Activated CD8-positive, alpha-beta T cell treated with anti-CD3 and anti-CD28 coated beads, Interleukin-2, amount 10 ng/mL, durations not matched to agents 7 days and 5 days (primary cell): ENCODE measurements around the gene MYO9A. TPM values are rescaled to one million over a fixed set of nuclear protein-coding genes. Genes with fewer than 3 reads are reported as not detected.

Experiments used
- ATAC-seq: fragments of 150-1000 bp; cut with Tn5 transposase; one replicate; pipeline ENCODE4 v1.10.0; 2021; ENCODE audit warnings: moderate library complexity
- CTCF ChIA-PET: fragments of 350-600 bp; sonication (Branson Sonifier 250); formaldehyde crosslinking; loops from one replicate; lab custom pipeline; 2021; ENCODE audit warnings: antibody characterized with exemption; lab: Charles Lee
- POLR2A ChIA-PET: fragments of 350-600 bp; sonication (Branson Sonifier 250); formaldehyde crosslinking; loops from one replicate; lab custom pipeline; 2021; ENCODE audit warnings: antibody characterized with exemption; lab: Charles Lee
- DNase-seq: peaks from one replicate; pipeline ENCODE4 v3.0.0-alpha.2; 2020
- H3K27ac Mint-ChIP-seq: one replicate; pipeline ENCODE4 v1.8.0; 2021; ENCODE audit warnings: mild to moderate bottlenecking, mixed read lengths
- H3K27me3 Mint-ChIP-seq: one replicate; pipeline ENCODE4 v1.8.0; 2021; ENCODE audit warnings: low read depth, mixed read lengths
- H3K36me3 Mint-ChIP-seq: one replicate; pipeline ENCODE4 v1.8.0; 2021; ENCODE audit warnings: low read depth, mixed read lengths
- H3K4me1 Mint-ChIP-seq: one replicate; pipeline ENCODE4 v1.8.0; 2021; ENCODE audit warnings: low read depth, mixed read lengths
- H3K4me3 Mint-ChIP-seq: one replicate; pipeline ENCODE4 v1.8.0; 2021; ENCODE audit warnings: mild to moderate bottlenecking, mixed read lengths
- H3K9me3 Mint-ChIP-seq: one replicate; pipeline ENCODE4 v1.8.0; 2022; ENCODE audit warnings: mixed read lengths; ENCODE audit not compliant: insufficient read depth
- total RNA-seq, 2 experiments: library from RNA; stranded (reverse); gene quantifications; one replicate each; pipeline ENCODE4 v1.2.3, GENCODE V29; 2021

MYO9A gene
- total RNA-seq, 2 experiments from 2014 or later = 19.0 to 21.3 TPM

- Mint-ChIP-seq H3K9me3 (peaks cover 11% of the 10 kb centered on the region), H3K4me1 (no peaks in the 10 kb centered on the region), H3K27ac (no peak overlapping the region), H3K4me3 (no peak overlapping the region), H3K27me3 (no peaks in the 10 kb centered on the region), H3K36me3 (peaks cover 45% of the 10 kb centered on the region)
- ATAC-seq (no peak), DNase-seq (no peak)
- ChIA-PET POLR2A (no interaction called here), CTCF (no interaction called here)
Measured at GRCh38 chr15:71825021-71825730, 292.8 kb downstream of the MYO9A start.

GRCh38 chr15:71823801-71824200 lies 294.1 kb downstream of the MYO9A start:
- ATAC-seq = no peak
- Mint-ChIP-seq H3K4me1 (no peaks in the 10 kb centered on the region), H3K27ac (no peak overlapping the region), H3K4me3 (no peak overlapping the region), H3K27me3 (no peaks in the 10 kb centered on the region), H3K36me3 (peaks cover 39% of the 10 kb centered on the region), H3K9me3 (peaks cover 13% of the 10 kb centered on the region)
- ChIA-PET POLR2A (no interaction called here), CTCF (no interaction called here)
- DNase-seq = no peak

- H3K36me3 Mint-ChIP-seq = peaks cover 35% of the 10 kb centered on the region
- POLR2A ChIA-PET = no interaction called here
- DNase-seq (no peak), ATAC-seq (no peak)
- no peaks in the 10 kb centered on the region for H3K4me1 Mint-ChIP-seq
- H3K27me3 Mint-ChIP-seq = no peaks in the 10 kb centered on the region
- H3K4me3 Mint-ChIP-seq = no peak overlapping the region
- CTCF ChIA-PET = no interaction called here
- H3K9me3 Mint-ChIP-seq = peaks cover 14% of the 10 kb centered on the region
- no peak overlapping the region for H3K27ac Mint-ChIP-seq
Measured at GRCh38 chr15:71822890-71823630, 294.9 kb downstream of the MYO9A start.

GRCh38 chr15:71821547-71822129 lies 296.3 kb downstream of the MYO9A start:
- Mint-ChIP-seq H3K36me3 (peaks cover 22% of the 10 kb centered on the region), H3K27me3 (no peaks in the 10 kb centered on the region), H3K27ac (no peak overlapping the region), H3K4me3 (no peak overlapping the region), H3K4me1 (no peaks in the 10 kb centered on the region), H3K9me3 (peaks cover 22% of the 10 kb centered on the region)
- ChIA-PET POLR2A (no interaction called here), CTCF (no interaction called here)
- ATAC-seq (no peak), DNase-seq (no peak)

- CTCF ChIA-PET = no interaction called here
- DNase-seq = no peak
- Mint-ChIP-seq H3K27ac (no peak overlapping the region), H3K9me3 (peaks cover 22% of the 10 kb centered on the region), H3K27me3 (no peaks in the 10 kb centered on the region), H3K4me1 (no peaks in the 10 kb centered on the region), H3K36me3 (peaks cover 18% of the 10 kb centered on the region), H3K4me3 (no peak overlapping the region)
- ATAC-seq = no peak
- POLR2A ChIA-PET = no interaction called here
Measured at GRCh38 chr15:71820127-71820526, 297.8 kb downstream of the MYO9A start.

GRCh38 chr15:71817351-71817750 lies 300.6 kb downstream of the MYO9A start:
- no peak for DNase-seq
- Mint-ChIP-seq H3K4me3 (no peak overlapping the region), H3K27me3 (no peaks in the 10 kb centered on the region), H3K27ac (no peak overlapping the region), H3K4me1 (no peaks in the 10 kb centered on the region), H3K36me3 (peaks cover 8% of the 10 kb centered on the region), H3K9me3 (peaks cover 22% of the 10 kb centered on the region)
- ATAC-seq = no peak
- ChIA-PET CTCF (no interaction called here), POLR2A (no interaction called here)

- POLR2A ChIA-PET = no interaction called here
- CTCF ChIA-PET = no interaction called here
- Mint-ChIP-seq H3K4me1 (no peaks in the 10 kb centered on the region), H3K4me3 (no peak overlapping the region), H3K36me3 (no peaks in the 10 kb centered on the region), H3K27me3 (no peaks in the 10 kb centered on the region), H3K9me3 (peaks cover 13% of the 10 kb centered on the region), H3K27ac (no peak overlapping the region)
- ATAC-seq = no peak
- DNase-seq = no peak
Measured at GRCh38 chr15:71815301-71815700, 302.6 kb downstream of the MYO9A start.

- Mint-ChIP-seq H3K36me3 (no peaks in the 10 kb centered on the region), H3K27me3 (no peaks in the 10 kb centered on the region), H3K4me1 (no peaks in the 10 kb centered on the region), H3K9me3 (peaks cover 9% of the 10 kb centered on the region), H3K4me3 (no peak overlapping the region), H3K27ac (no peak overlapping the region)
- ATAC-seq (no peak), DNase-seq (no peak)
- ChIA-PET CTCF (no interaction called here), POLR2A (no interaction called here)
Measured at GRCh38 chr15:71813723-71814470, 304.1 kb downstream of the MYO9A start.

- no peaks in the 10 kb centered on the region for H3K36me3 Mint-ChIP-seq
- H3K4me3 Mint-ChIP-seq = no peak overlapping the region
- ChIA-PET POLR2A (no interaction called here), CTCF (no interaction called here)
- H3K9me3 Mint-ChIP-seq = peaks cover 9% of the 10 kb centered on the region
- DNase-seq (no peak), ATAC-seq (no peak)
- no peak overlapping the region for H3K27ac Mint-ChIP-seq
- no peaks in the 10 kb centered on the region for H3K27me3 Mint-ChIP-seq
- no peaks in the 10 kb centered on the region for H3K4me1 Mint-ChIP-seq
Measured at GRCh38 chr15:71812966-71813722, 304.8 kb downstream of the MYO9A start.

- POLR2A ChIA-PET = no interaction called here
- CTCF ChIA-PET = no interaction called here
- H3K27ac Mint-ChIP-seq = no peak overlapping the region
- no peaks in the 10 kb centered on the region for H3K36me3 Mint-ChIP-seq
- DNase-seq = no peak
- no peaks in the 10 kb centered on the region for H3K9me3 Mint-ChIP-seq
- H3K27me3 Mint-ChIP-seq = no peaks in the 10 kb centered on the region
- H3K4me1 Mint-ChIP-seq = no peaks in the 10 kb centered on the region
- H3K4me3 Mint-ChIP-seq = no peak overlapping the region
- no peak for ATAC-seq
Measured at GRCh38 chr15:71811752-71812735, 305.9 kb downstream of the MYO9A start.
